Ammon's horn (tissue), 1 donor: ENCODE measurements around the gene KDSR.

Experiments
- DNase-seq: peaks from one replicate; pipeline ENCODE4 v3.0.0-alpha.2; 2016; ENCODE audit warnings: low spot score

KDSR gene

DNA sequence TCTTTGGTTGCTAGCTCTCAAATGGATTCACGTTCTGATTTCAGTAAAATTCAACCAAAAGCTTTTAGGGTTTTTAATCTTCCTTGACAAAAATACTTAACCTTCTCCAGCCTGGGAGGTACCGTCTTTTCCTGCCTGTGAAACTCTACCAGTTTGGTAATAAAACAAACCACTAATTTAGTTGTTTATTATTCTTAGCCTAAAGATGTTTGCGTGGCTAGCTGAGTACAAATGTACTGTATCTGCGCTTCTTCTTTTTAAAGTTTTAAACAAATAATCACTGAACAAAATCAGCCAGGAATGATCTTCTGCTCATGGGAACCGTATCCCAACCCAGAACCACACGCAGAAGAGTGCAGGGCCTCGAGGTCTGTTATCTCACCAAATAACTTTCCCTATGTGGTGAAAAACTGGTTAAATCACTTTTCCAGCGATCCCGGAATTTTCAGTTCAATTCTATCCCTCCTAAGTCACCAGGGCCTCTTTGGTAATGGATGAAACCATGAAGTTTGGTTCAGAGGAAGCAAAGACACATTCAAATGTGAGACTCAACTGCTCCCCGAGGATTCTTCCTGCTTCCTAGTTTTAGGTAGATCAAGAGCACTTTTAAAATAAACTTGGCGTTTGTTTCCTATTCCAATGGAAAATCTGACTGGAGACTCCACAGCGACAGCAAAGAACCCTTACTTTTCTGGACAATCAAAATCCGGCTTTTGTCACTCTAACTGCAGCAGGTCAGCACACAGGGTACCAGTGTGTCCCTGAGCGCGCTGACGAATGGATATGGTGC is 83.5 kb downstream of the KDSR start:
- no peak for DNase-seq

DNA sequence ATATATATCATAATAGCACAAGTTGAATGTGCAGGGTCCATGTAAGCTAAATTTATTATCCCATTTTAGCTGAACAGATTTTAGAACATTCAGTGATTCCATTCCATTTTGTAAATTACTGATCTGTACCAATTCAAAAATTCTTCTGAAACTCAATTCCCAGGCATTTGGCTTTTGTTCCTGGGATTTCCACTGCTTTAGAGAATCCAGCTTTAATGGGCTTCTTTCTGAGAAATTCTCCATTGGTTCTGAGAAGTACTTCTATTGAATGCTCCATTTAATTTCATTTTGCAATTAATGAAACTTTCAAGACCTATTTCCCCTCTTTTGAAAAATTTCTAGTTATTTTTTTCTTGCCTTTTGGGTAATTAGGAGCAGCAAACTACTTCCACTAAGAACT is 84.2 kb downstream of the KDSR start:
- no peak for DNase-seq
